22Rv1 (cell line): Measurements from ENCODE around the gene ASPSCR1.

Experiments
- CTCF ChIP-seq: fragments of 450-650 bp; IDR thresholded peaks from 2 replicates; pipeline ENCODE4 v1.5.1; 2017; ENCODE audit warnings: mild to moderate bottlenecking
- ZFX ChIP-seq: fragments of 450-650 bp; IDR thresholded peaks from 2 replicates; pipeline ENCODE4 v1.6.1; 2017; ENCODE audit warnings: antibody characterized with exemption, borderline replicate concordance

- TF ChIP-seq CTCF = no peak
- TF ChIP-seq ZFX = no peak
These were observed 70.6 kb downstream of the ASPSCR1 start for GRCh38 chr17:82047914-82048570.
